GM12891 (cell line): ENCODE results near the gene OR2Y1.

Source experiments
- PAX5 ChIP-seq: IDR thresholded peaks from 2 replicates; pipeline ENCODE4 v1.6.1; 2011; ENCODE audit warnings: low read length, moderate library complexity, mild to moderate bottlenecking; ENCODE audit not compliant: insufficient read depth, severe bottlenecking
- POLR2A ChIP-seq: IDR thresholded peaks from 2 replicates; pipeline ENCODE4 v1.6.1; 2011; ENCODE audit warnings: low read depth, low read length, control low read depth
- POLR2AphosphoS5 ChIP-seq: IDR thresholded peaks from 2 replicates; pipeline ENCODE4 v1.6.1; 2011; ENCODE audit warnings: low read depth, low read length, control low read depth
- POU2F2 ChIP-seq: IDR thresholded peaks from 2 replicates; pipeline ENCODE4 v1.6.1; 2011; ENCODE audit warnings: low read depth, mild to moderate bottlenecking, control low read depth, low read length, moderate library complexity
- SPI1 ChIP-seq: IDR thresholded peaks from 2 replicates; pipeline ENCODE4 v1.6.1; 2011; ENCODE audit warnings: low read depth, low read length, control low read depth
- TAF1 ChIP-seq: IDR thresholded peaks from 2 replicates; pipeline ENCODE4 v1.6.1; 2011; ENCODE audit warnings: low read depth, low read length, control low read depth

GRCh38 chr5:180691046-180691445, 48.8 kb downstream of the OR2Y1 start:
- TF ChIP-seq POLR2A (no peak), POLR2AphosphoS5 (no peak), SPI1 (no peak), POU2F2 (no peak), TAF1 (no peak), PAX5 (no peak)
